ENCODE data around the gene NT5C2.
"Not testable (repeated sequence)": the region's sequence is repeated elsewhere in the genome, so short reads cannot be mapped to it uniquely, and the experiment has no call there.

The NT5C2 gene

GRCh38 chr10:103155471-103156085, 37.5 kb downstream of the NT5C2 start:
- no peak for DNase-seq

DNA sequence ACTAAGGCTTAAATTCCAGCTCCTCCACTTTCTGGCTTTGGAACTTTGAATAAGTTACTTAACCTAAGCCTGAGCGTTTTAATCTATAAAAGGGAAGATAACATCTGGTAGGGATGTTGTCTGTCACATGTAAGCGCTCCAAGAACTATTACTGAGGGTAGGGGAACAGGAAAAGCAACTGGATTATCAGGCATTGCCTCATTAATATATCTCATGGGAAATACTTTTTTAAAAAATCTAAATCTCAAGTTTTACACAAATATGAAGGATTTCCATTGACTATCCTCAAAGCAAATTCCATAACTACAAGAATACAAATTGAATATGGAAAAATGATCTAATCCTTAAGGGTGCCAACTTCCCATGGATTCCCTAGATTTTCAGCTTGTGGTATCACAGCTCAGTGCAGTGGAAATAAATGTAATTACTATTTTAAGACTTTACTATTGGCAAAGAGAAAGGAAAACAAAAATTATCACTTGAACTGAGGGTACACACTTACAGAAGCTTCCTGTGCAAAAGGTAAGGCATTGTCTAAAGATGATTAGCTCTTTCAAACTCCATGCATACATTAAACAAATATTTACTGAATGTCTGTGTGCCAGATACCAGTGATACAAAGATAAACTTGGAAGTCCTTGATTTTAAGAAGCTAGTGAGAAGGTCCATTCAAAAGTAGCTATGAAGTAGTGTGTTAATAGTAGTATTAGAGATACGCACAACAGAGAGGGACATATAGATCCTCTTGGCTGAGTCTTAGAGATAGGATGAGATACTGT, 38.4 kb downstream of the NT5C2 start:
- no peak for DNase-seq

- DNase-seq: no peak
These were observed 39.5 kb downstream of the NT5C2 start for GRCh38 chr10:103153302-103154197.

GRCh38 chr10:103149991-103150622, 43.0 kb downstream of the NT5C2 start:
- no peak for DNase-seq

DNA sequence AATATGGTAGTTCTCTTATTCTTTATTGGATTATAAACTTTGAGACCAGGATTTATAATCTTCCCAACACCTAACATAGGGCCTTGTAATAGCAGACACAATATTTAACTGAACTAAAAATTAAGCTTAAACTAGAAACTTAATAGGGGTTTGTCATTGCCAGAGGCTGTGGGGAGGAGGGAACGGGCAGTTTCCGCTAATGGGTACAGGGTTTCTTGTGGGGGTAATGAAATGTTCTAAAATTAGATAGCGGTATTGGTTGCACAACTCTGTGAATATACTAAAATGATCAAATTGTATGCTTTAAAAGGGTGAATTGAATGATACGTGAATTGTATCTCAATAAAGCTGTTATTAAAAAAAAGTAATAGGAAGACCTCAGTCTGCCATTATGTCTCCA, 45.4 kb downstream of the NT5C2 start:
- no peak for DNase-seq

DNA sequence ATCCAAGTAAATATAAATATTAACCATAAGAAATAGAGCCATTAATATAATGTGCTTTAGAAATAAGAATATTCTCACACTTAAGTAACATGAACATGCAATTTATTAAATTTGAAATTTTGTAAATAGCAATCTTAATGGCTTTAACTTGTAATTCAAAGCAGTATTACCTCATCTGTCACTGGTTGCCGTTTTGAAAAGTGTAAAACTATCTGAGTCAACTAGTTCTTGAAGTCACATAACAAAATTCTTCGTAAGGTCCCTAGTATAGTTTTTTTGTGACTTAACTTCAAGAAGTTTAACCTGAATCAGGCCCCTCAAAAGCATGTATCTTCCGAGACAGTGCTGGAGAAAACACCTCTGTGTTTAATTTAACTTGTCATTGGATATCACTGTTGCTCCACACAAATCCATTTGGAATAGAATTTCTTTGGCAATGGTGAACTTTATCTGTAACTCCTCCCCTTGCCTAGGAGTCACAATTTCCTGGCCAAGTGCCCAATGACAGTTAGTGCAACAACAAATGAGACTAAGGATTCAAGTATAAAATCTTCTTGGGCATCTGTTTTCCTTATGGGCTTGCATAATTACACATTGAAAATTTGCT, 47.1 kb downstream of the NT5C2 start:
- peak; percentile 19 for DNase-seq

DNA sequence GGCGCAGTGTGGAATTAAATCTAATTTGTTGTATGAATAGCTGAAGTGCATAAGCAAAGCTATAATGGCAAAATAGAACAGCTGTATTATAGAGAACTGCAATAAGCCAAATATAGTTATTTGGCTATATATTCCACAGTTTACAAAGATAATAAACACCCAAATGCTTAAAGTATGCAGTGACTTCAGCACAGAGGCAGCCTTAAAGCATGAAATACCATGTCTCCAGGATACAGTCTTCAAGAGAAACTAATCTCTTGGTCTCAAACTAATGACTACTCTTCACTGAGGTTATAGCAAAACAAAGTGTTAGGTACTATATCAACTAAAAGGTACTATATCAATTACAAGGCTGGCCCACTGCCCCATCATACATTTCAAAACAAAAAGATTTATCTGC, 48.0 kb downstream of the NT5C2 start:
- no peak for DNase-seq

- no peak for DNase-seq
These were observed 49.0 kb downstream of the NT5C2 start for GRCh38 chr10:103144041-103144440.

- DNase-seq: not testable (repeated sequence)
These were observed 49.4 kb downstream of the NT5C2 start for GRCh38 chr10:103143641-103144040.

- DNase-seq: no peak
These were observed 51.1 kb downstream of the NT5C2 start for GRCh38 chr10:103141950-103142349.

DNA sequence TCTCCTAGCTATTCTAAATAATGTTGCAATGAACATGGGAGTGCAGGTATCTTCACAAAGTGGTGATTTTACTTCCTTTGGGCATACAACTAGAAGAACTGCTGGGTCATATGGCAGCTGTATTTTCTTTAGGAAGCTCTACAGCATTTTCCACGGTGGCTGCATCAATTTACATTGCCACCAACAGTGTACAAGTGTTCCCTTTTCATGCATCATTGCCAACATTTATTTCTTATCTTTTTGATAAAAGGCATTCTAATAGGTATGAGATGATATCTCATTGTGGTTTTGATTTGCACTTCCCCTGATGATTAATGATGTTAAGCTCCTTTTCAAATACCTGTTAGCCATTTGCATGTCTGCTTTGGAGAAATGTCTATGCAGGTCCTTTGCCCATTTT, 52.6 kb downstream of the NT5C2 start:
- no peak for DNase-seq

DNA sequence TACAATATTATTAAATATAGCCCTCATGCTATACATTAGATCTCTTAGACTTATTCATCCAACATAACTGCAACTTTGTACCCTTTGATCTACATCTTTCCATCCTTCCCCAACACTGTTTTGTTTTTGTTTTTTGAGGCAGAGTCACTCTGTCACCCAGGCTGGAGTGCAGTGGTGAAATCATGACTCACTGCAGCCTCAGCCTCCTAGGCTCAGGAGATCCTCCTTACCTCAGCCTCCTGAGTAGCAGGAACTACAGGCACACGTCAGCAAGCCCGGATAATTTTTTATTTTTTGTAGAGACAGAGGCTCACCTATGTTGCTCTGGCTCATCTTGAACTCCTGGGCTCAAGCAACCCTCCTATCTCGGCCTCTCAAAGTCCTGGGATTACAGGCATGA, 53.3 kb downstream of the NT5C2 start:
- no peak for DNase-seq

DNA sequence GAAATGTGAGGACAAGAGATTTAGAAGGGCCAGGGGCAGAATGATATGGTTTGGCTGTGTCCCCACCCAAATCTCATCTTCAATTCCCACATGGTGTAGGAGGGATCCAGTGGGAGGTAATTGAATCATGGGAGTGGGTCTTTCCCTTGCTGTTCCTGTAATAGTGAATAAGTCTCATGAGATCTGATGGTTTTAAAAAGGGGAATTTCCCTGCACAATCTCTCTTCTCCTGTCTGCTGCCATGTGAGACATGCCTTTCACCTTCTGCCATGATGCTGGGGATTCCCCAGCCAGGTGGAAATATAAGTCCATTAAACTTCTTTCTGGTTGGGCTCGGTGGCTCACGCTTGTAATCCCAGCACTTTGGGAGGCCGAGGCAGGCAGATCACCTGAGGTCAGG, 57.9 kb downstream of the NT5C2 start:
- DNase-seq: peak; percentile 27

- no peak for DNase-seq
These were observed 62.2 kb downstream of the NT5C2 start for GRCh38 chr10:103130910-103131309.

DNA sequence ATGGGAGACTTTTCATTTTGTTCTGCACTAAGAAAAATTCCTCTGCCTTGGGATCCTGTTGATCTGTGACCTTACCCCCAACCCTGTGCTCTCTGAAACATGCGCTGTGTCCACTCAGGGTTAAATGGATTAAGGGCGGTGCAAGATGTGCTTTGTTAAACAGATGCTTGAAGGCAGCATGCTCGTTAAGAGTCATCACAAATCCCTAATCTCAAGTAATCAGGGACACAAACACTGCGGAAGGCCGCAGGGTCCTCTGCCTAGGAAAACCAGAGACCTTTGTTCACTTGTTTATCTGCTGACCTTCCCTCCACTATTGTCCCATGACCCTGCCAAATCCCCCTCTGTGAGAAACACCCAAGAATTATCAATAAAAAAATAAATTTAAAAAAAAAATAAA, 62.9 kb downstream of the NT5C2 start:
- not testable (repeated sequence) for DNase-seq

GRCh38 chr10:103127241-103127640, 65.8 kb downstream of the NT5C2 start:
- no peak for DNase-seq

- DNase-seq: no peak
These were observed 67.5 kb downstream of the NT5C2 start for GRCh38 chr10:103125323-103126267.

DNA sequence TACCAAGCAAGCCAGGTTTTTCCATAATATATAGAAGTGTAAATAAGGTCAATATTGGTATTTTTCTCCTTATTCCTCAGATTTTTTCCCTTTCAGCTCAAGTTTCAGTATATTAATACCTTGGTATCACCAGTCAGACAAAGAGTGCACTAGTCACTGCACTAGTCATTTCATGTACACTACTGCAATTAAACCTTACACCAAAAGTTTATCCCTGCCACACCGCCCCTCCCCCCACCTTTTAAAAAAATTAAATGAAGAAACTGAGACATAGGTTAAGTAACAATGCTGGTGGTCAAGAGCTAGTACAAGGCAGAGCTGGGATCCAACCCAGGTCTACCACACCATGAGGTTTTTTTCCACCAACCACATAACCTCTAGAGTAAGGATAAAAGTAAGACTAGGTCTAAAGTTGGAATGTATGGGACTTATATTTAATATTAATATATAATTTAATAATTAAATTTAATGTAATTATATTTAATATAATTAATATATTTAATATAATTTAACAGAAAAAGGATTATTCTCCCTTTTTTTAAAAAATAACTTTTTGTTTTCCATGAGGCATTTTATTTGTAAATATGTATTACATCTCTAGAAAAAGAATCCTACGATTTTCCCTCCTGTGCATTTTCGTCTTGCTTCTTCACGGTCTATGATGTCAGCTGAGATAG, 68.5 kb downstream of the NT5C2 start:
- peak; percentile 24 for DNase-seq

- DNase-seq: no peak
These were observed 69.6 kb downstream of the NT5C2 start for GRCh38 chr10:103123282-103124024.
